Fibroblast of lung (primary cell): ENCODE measurements around the gene VTCN1. TPM values are rescaled to one million over a fixed set of nuclear protein-coding genes. Genes with fewer than 3 reads are reported as not detected.

Experiments
- DNase-seq, 2 donors: peaks; one replicate each; pipeline versions ENCODE4 v3.0.0 to v3.0.0-alpha.2; 2010; ENCODE audit warnings: low read depth in 2 of 2
- H2AFZ ChIP-seq: 2 replicates; pipeline ENCODE4 v1.5.1; 2012; ENCODE audit warnings: low read length, control low read depth, inconsistent platforms
- H3K27ac ChIP-seq: 2 replicates; pipeline ENCODE4 v1.5.1; 2011; ENCODE audit warnings: low read length, control low read depth; ENCODE audit not compliant: insufficient read depth
- H3K27me3 ChIP-seq: 2 replicates; pipeline ENCODE4 v1.5.1; 2011; ENCODE audit warnings: mild to moderate bottlenecking, low read length; ENCODE audit not compliant: control insufficient read depth, insufficient read depth
- H3K36me3 ChIP-seq: 2 replicates; pipeline ENCODE4 v1.5.1; 2011; ENCODE audit warnings: low read length; ENCODE audit not compliant: control insufficient read depth, insufficient read depth
- H3K4me1 ChIP-seq: 2 replicates; pipeline ENCODE4 v1.5.1; 2011; ENCODE audit warnings: low read length; ENCODE audit not compliant: control insufficient read depth, insufficient read depth; ENCODE audit errors: extremely low read depth
- H3K4me2 ChIP-seq: 2 replicates; pipeline ENCODE4 v1.5.1; 2011; ENCODE audit warnings: low read length, control low read depth; ENCODE audit not compliant: insufficient read depth; ENCODE audit errors: extremely low read depth
- H3K4me3 ChIP-seq, 4 experiments: fragments of 200-600 bp in 1 of 4; sonication (generic) in 1 of 4; replicated peaks in 1 of 4; 2 replicates each; pipeline ENCODE4 v1.5.1; 2011 to 2016; ENCODE audit warnings: low read length in 4 of 4, low read depth in 3 of 4, mild to moderate bottlenecking in 3 of 4, control low read depth in 2 of 4, inconsistent platforms in 1 of 4, mixed read lengths in 1 of 4; ENCODE audit not compliant: insufficient read depth in 1 of 4; ENCODE audit errors: control extremely low read depth in 1 of 4
- H3K79me2 ChIP-seq: 2 replicates; pipeline ENCODE4 v1.5.1; 2012; ENCODE audit warnings: mild to moderate bottlenecking, low read length, inconsistent platforms; ENCODE audit not compliant: control insufficient read depth, insufficient read depth
- H3K9ac ChIP-seq: 2 replicates; pipeline ENCODE4 v1.5.1; 2011; ENCODE audit warnings: mild to moderate bottlenecking, low read length, control low read depth; ENCODE audit not compliant: insufficient read depth
- H3K9me3 ChIP-seq: 2 replicates; pipeline ENCODE4 v1.5.1; 2012; ENCODE audit warnings: low read depth, low read length; ENCODE audit not compliant: control insufficient read depth, insufficient read depth
- H4K20me1 ChIP-seq: 2 replicates; pipeline ENCODE4 v1.5.1; 2011; ENCODE audit warnings: low read length; ENCODE audit not compliant: control insufficient read depth, insufficient read depth; ENCODE audit errors: extremely low read depth
- CTCF ChIP-seq, 2 donors: IDR thresholded peaks in 1 of 2; conservative IDR thresholded peaks in 1 of 2; 1 replicate in 1 of 2; 2 replicates in 1 of 2; pipeline ENCODE4 v1.5.1; 2011 to 2012; ENCODE audit warnings: low read length in 2 of 2, control low read depth in 1 of 2, inconsistent platforms in 1 of 2, low read depth in 1 of 2, mild to moderate bottlenecking in 1 of 2
- EZH2 ChIP-seq: IDR thresholded peaks from 2 replicates; pipeline ENCODE4 v1.5.1; 2012; ENCODE audit warnings: low read length, control low read depth, mild to moderate bottlenecking; ENCODE audit errors: missing control alignments
- polyA plus RNA-seq, 2 donors: library from polyadenylated mRNA; depleted of rRNA in 1 of 2; stranded (reverse) in 1 of 2; unstranded in 1 of 2; fragments of >200 nt; gene quantifications; 2 replicates each; pipeline ENCODE4 v1.2.1, GENCODE V29; 2011 to 2012; ENCODE audit warnings: missing spikeins in 1 of 2
- total RNA-seq: library from RNA; depleted of rRNA; stranded (reverse); fragments of >200 nt; gene quantifications from 2 replicates; pipeline ENCODE4 v1.2.1, GENCODE V29; 2014

Gene VTCN1
- total and polyA plus RNA-seq, 2 donors (not counting 1 experiment from before 2014, with no cell fraction given): 0.03 TPM; not detected in 1

GRCh38 chr1:117232531-117232930, 21.8 kb upstream of the VTCN1 start:
- Histone ChIP-seq H3K9ac (no peak overlapping the region), H2AFZ (no peak overlapping the region), H3K27me3 (peaks cover 4% of the 10 kb centered on the region), H4K20me1 (no peaks in the 10 kb centered on the region), H3K4me1 (no peaks in the 10 kb centered on the region), H3K27ac (no peak overlapping the region), H3K79me2 (no peaks in the 10 kb centered on the region), H3K4me2 (no peak overlapping the region), H3K9me3 (no peaks in the 10 kb centered on the region), H3K4me3 (no peak overlapping the region), H3K36me3 (no peaks in the 10 kb centered on the region)
- no peak for TF ChIP-seq CTCF (conservative IDR thresholded peaks at IDR 0.05 in 1 of 2, IDR thresholded peaks at IDR 0.05 in 1 of 2; ENCODE audit: low read depth in 1 of 2, low read length in 2 of 2)
- TF ChIP-seq EZH2: no peak
- DNase-seq: peak in 1 of 2 donors; percentile 12

GRCh38 chr1:117231748-117232373, 21.1 kb upstream of the VTCN1 start:
- Histone ChIP-seq H3K4me1 (no peaks in the 10 kb centered on the region), H3K4me3 (no peak overlapping the region), H3K36me3 (no peaks in the 10 kb centered on the region), H2AFZ (no peak overlapping the region), H3K9me3 (no peaks in the 10 kb centered on the region), H3K27ac (no peak overlapping the region), H3K27me3 (peaks cover 4% of the 10 kb centered on the region), H3K9ac (no peak overlapping the region), H3K4me2 (no peak overlapping the region), H3K79me2 (no peaks in the 10 kb centered on the region), H4K20me1 (no peaks in the 10 kb centered on the region)
- TF ChIP-seq EZH2: no peak
- no peak for TF ChIP-seq CTCF (conservative IDR thresholded peaks at IDR 0.05 in 1 of 2, IDR thresholded peaks at IDR 0.05 in 1 of 2; ENCODE audit: low read depth in 1 of 2, low read length in 2 of 2)
- peak in 1 of 2 donors; percentile 6 for DNase-seq

DNA sequence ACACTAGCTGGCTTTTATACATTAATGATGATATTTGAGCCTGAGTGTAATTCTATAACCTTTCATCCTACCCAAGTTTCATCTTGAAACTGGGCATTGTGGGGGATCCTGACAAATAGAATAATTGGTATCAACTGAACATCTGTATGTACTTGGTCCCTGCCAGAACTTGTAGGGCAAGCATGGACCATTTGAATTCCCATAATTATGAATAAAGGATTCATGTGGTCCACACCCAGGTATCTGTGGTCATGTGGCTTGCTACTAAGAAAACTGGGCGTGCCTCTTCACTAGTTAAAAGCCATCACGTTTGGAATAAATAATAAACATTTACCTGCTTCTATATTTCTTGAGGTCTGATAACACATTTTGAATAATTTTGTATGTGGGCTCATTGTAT, 20.6 kb upstream of the VTCN1 start:
- H3K79me2 ChIP-seq: no peaks in the 10 kb centered on the region
- H3K9ac ChIP-seq: no peak overlapping the region
- H3K4me2 ChIP-seq: no peak overlapping the region
- no peak overlapping the region for H2AFZ ChIP-seq
- H4K20me1 ChIP-seq: no peaks in the 10 kb centered on the region
- peaks cover 4% of the 10 kb centered on the region for H3K27me3 ChIP-seq
- H3K36me3 ChIP-seq: no peaks in the 10 kb centered on the region
- H3K9me3 ChIP-seq: no peaks in the 10 kb centered on the region
- TF ChIP-seq EZH2 (no peak), CTCF (conservative IDR thresholded peaks at IDR 0.05 in 1 of 2, IDR thresholded peaks at IDR 0.05 in 1 of 2; ENCODE audit: low read depth in 1 of 2, low read length in 2 of 2) (no peak)
- no peak for DNase-seq
- H3K4me3 ChIP-seq: no peak overlapping the region
- H3K4me1 ChIP-seq: no peaks in the 10 kb centered on the region
- H3K27ac ChIP-seq: no peak overlapping the region
